Panc1 (cell line): Measurements from ENCODE around the gene TBC1D10B. TPM values are rescaled to one million over a fixed set of nuclear protein-coding genes. Genes with fewer than 3 reads are reported as not detected.

Experiments
- ATAC-seq: fragments of 200-7000 bp; cut with Tn5 transposase; 2 replicates; pipeline ENCODE4 v1.9.1; 2020; ENCODE audit warnings: mild to moderate bottlenecking, moderate library complexity
- Bru-seq: library from RNA; stranded (reverse); fragments of 400-500 nt; gene quantifications from one replicate; lab custom pipeline; 2021; lab: Mats Ljungman, UMichigan
- BruChase-seq, 2 experiments: library from RNA; stranded (reverse); fragments of 400-500 nt; gene quantifications; one replicate each; lab custom pipeline; 2021; lab: Mats Ljungman, UMichigan
- BruUV-seq: library from RNA; stranded (reverse); fragments of 400-500 nt; replicated peaks from 2 replicates; lab custom pipeline; 2021; lab: Mats Ljungman, UMichigan
- CTCF ChIA-PET: fragments of 300-600 bp; sonication (Branson Sonifier 250); formaldehyde crosslinking; loops from one replicate; lab custom pipeline; 2022; ENCODE audit warnings: antibody characterized with exemption; lab: Charles Lee
- POLR2A ChIA-PET: fragments of 300-600 bp; sonication (Branson Sonifier 250); formaldehyde crosslinking; loops from one replicate; lab custom pipeline; 2022; ENCODE audit warnings: antibody characterized with exemption; lab: Charles Lee
- DNase-seq: peaks from one replicate; pipeline ENCODE4 v3.0.0-alpha.2; 2010; ENCODE audit warnings: low read depth, low spot score
- H3K27ac ChIP-seq: 2 replicates; pipeline ENCODE4 v1.5.1; 2011; ENCODE audit warnings: mild to moderate bottlenecking, low read length, inconsistent platforms
- H3K27me3 ChIP-seq: fragments of 200-500 bp; sonication (Bioruptor generic); 2 replicates; pipeline ENCODE4 v1.6.0; 2014; ENCODE audit warnings: low read length, inconsistent platforms; ENCODE audit not compliant: control insufficient read depth, insufficient read depth
- H3K36me3 ChIP-seq: fragments of 200-500 bp; sonication (Bioruptor generic); 2 replicates; pipeline ENCODE4 v1.5.1; 2014; ENCODE audit warnings: inconsistent platforms, mild to moderate bottlenecking, low read length, moderate library complexity; ENCODE audit not compliant: control insufficient read depth, insufficient read depth
- H3K4me1 ChIP-seq: 2 replicates; pipeline ENCODE4 v1.5.1; 2011; ENCODE audit warnings: inconsistent platforms, mild to moderate bottlenecking, low read length, moderate library complexity; ENCODE audit not compliant: control insufficient read depth, insufficient read depth
- H3K4me3 ChIP-seq, 2 experiments: 2 replicates each; pipeline ENCODE4 v1.5.1; 2011 to 2012; ENCODE audit warnings: low read depth in 2 of 2, low read length in 2 of 2, mild to moderate bottlenecking in 2 of 2, inconsistent platforms in 1 of 2, moderate library complexity in 1 of 2
- H3K9me3 ChIP-seq: fragments of 200-500 bp; sonication (Bioruptor generic); 2 replicates; pipeline ENCODE4 v1.5.1; 2014; ENCODE audit warnings: low read depth, mild to moderate bottlenecking, inconsistent platforms, low read length, moderate library complexity; ENCODE audit not compliant: control insufficient read depth, insufficient read depth
- POLR2AphosphoS5 ChIP-seq: IDR thresholded peaks from 2 replicates; pipeline ENCODE4 v1.6.1; 2012; ENCODE audit warnings: mild to moderate bottlenecking, low read depth, low read length, moderate library complexity
- SIN3A ChIP-seq: IDR thresholded peaks from 2 replicates; pipeline ENCODE4 v1.6.1; 2012; ENCODE audit warnings: low read depth, mild to moderate bottlenecking, low read length, moderate library complexity, borderline replicate concordance; ENCODE audit not compliant: insufficient read depth
- TCF7L2 ChIP-seq: IDR thresholded peaks from 2 replicates; pipeline ENCODE4 v1.6.1; 2011; ENCODE audit warnings: mild to moderate bottlenecking, low read depth, low read length, inconsistent platforms
- in situ Hi-C: cut with HindIII; loops from 2 replicates; pipeline ENCODE4 v1.10.0; 2016; ENCODE audit warnings: low sequenced_read_pairs, low pct_unique_long_range_greater_than_20kb
- intact Hi-C: fragments of 100-400 bp; cut with micrococcal nuclease; formaldehyde crosslinking; loops from one replicate; pipeline ENCODE4 v1.10.0; 2022; ENCODE audit not compliant: unreplicated experiment
- long read RNA-seq: library from polyadenylated mRNA; unstranded; transcript quantifications from one replicate; pipeline ENCODE4 v2.0.0, GENCODE V29; 2021; ENCODE audit not compliant: unreplicated experiment
- polyA plus RNA-seq: library from polyadenylated mRNA; unstranded; fragments of >200 nt; gene quantifications from one replicate; pipeline ENCODE4 v1.2.1, GENCODE V29; 2012; ENCODE audit warnings: missing spikeins; ENCODE audit not compliant: insufficient read length
- total RNA-seq: library from RNA; stranded (reverse); gene quantifications from one replicate; pipeline ENCODE4 v1.2.1, GENCODE V29; 2021; ENCODE audit not compliant: unreplicated experiment
- TF ChIP-seq, protein P1 (sequence below), 2 experiments: IDR thresholded peaks; 2 replicates each; pipeline ENCODE4 v1.6.1; 2011 to 2012; ENCODE audit warnings: low read depth in 2 of 2, control low read depth in 1 of 2, low read length in 1 of 2, mild to moderate bottlenecking in 1 of 2, moderate library complexity in 1 of 2; ENCODE audit not compliant: insufficient read depth in 1 of 2
- TF ChIP-seq, protein P2 (sequence below): fragments of 450-650 bp; IDR thresholded peaks from 2 replicates; pipeline ENCODE4 v1.5.1; 2017; ENCODE audit warnings: mild to moderate bottlenecking

The TBC1D10B gene
- total RNA-seq (52.6 TPM), Bru-seq, nascent RNA (percentile 74 among the genes with signal in this experiment), BruChase-seq, experiment 1, labeled RNA remaining after a 2-hour chase (percentile 91 among the genes with signal in this experiment), BruChase-seq, experiment 2, labeled RNA remaining after a 6-hour chase (percentile 87 among the genes with signal in this experiment)
- 41.9 TPM for polyA plus RNA-seq
- long read RNA-seq, transcript TBC1D10B-201 (9 exons, 3,350 nt): major isoform, 52 of 84 reads
- long read RNA-seq, partial matches to known transcripts: 17 of 84 reads
- long read RNA-seq, other reads (novel, unspliced or antisense): 12 of 84 reads

- H3K36me3 ChIP-seq: peaks cover 3% of the 10 kb centered on the region
- CTCF ChIA-PET: interaction anchor here (0.6 to 0.9 kb wide), 3 partner anchors 20 to 259 kb away, joined by 3 to 10 read pairs (median 5); no protein-coding TSS in a partner anchor
- H3K27ac ChIP-seq: peak within 1 kb of the TSS; percentile 84
- in situ Hi-C loops (no loop called here), intact Hi-C loops (no loop called here)
- no peaks in the 10 kb centered on the region for H3K9me3 ChIP-seq
- DNase-seq (peak; percentile 100), ATAC-seq (peak; percentile 93)
- 0 out of 2 replicates have a peak, but pooled peaks cover 7% of the 10 kb centered on the region for H3K4me1 ChIP-seq
- BruUV-seq: no TSS peak
- TF ChIP-seq, protein P1, sequence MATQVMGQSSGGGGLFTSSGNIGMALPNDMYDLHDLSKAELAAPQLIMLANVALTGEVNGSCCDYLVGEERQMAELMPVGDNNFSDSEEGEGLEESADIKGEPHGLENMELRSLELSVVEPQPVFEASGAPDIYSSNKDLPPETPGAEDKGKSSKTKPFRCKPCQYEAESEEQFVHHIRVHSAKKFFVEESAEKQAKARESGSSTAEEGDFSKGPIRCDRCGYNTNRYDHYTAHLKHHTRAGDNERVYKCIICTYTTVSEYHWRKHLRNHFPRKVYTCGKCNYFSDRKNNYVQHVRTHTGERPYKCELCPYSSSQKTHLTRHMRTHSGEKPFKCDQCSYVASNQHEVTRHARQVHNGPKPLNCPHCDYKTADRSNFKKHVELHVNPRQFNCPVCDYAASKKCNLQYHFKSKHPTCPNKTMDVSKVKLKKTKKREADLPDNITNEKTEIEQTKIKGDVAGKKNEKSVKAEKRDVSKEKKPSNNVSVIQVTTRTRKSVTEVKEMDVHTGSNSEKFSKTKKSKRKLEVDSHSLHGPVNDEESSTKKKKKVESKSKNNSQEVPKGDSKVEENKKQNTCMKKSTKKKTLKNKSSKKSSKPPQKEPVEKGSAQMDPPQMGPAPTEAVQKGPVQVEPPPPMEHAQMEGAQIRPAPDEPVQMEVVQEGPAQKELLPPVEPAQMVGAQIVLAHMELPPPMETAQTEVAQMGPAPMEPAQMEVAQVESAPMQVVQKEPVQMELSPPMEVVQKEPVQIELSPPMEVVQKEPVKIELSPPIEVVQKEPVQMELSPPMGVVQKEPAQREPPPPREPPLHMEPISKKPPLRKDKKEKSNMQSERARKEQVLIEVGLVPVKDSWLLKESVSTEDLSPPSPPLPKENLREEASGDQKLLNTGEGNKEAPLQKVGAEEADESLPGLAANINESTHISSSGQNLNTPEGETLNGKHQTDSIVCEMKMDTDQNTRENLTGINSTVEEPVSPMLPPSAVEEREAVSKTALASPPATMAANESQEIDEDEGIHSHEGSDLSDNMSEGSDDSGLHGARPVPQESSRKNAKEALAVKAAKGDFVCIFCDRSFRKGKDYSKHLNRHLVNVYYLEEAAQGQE (IDR thresholded peaks at IDR 0.05; ENCODE audit: insufficient read depth in 1 of 2, low read depth in 2 of 2, low read length in 1 of 2): no peak
- peak; percentile 49; the same call in 1 of the 2 replicates for TF ChIP-seq POLR2AphosphoS5
- TF ChIP-seq SIN3A: 0 out of 2 replicates have a peak, but pooled peaks have one; percentile 12
- TF ChIP-seq TCF7L2: 0 out of 2 replicates have a peak, but pooled peaks have one; percentile 33
- H3K27me3 ChIP-seq: no peaks in the 10 kb centered on the region
- POLR2A ChIA-PET: interaction anchor here (0.6 to 1.2 kb wide), 4 partner anchors 16 to 554 kb away, joined by 3 to 10 read pairs (median 6); partner anchors contain the start of gene CD2BP2
- H3K4me3 ChIP-seq: peak within 1 kb of the TSS; percentile 80 to 85
Observed at GRCh38 chr16:30370456-30371247, at the start of gene TBC1D10B. TBC1D10B (minus strand) TSS chr16:30370494; CDS start chr16:30370183, 311 bp downstream.

- H3K36me3 ChIP-seq: peaks cover 4% of the 10 kb centered on the region
- peaks cover 13% of the 10 kb centered on the region for H3K4me1 ChIP-seq
- peak overlapping the region; percentile 77 for H3K27ac ChIP-seq
- DNase-seq (no peak), ATAC-seq (no peak)
- no TSS peak for BruUV-seq
- no peaks in the 10 kb centered on the region for H3K27me3 ChIP-seq
- POLR2A ChIA-PET: interaction anchor here (0.6 to 0.8 kb wide), 3 partner anchors 10 to 682 kb away, joined by 3 to 11 read pairs (median 3); no protein-coding TSS in a partner anchor
- peak overlapping the region; percentile 45 for H3K4me3 ChIP-seq
- TF ChIP-seq, protein P2, sequence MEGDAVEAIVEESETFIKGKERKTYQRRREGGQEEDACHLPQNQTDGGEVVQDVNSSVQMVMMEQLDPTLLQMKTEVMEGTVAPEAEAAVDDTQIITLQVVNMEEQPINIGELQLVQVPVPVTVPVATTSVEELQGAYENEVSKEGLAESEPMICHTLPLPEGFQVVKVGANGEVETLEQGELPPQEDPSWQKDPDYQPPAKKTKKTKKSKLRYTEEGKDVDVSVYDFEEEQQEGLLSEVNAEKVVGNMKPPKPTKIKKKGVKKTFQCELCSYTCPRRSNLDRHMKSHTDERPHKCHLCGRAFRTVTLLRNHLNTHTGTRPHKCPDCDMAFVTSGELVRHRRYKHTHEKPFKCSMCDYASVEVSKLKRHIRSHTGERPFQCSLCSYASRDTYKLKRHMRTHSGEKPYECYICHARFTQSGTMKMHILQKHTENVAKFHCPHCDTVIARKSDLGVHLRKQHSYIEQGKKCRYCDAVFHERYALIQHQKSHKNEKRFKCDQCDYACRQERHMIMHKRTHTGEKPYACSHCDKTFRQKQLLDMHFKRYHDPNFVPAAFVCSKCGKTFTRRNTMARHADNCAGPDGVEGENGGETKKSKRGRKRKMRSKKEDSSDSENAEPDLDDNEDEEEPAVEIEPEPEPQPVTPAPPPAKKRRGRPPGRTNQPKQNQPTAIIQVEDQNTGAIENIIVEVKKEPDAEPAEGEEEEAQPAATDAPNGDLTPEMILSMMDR: no peak
- TF ChIP-seq, protein P1 (IDR thresholded peaks at IDR 0.05; ENCODE audit: insufficient read depth in 1 of 2, low read depth in 2 of 2, low read length in 1 of 2): no peak
- TF ChIP-seq TCF7L2 (no peak), POLR2AphosphoS5 (no peak; the same call in 1 of the 2 replicates), SIN3A (no peak)
- intact Hi-C loops (no loop called here), in situ Hi-C loops (no loop called here)
- H3K9me3 ChIP-seq: no peaks in the 10 kb centered on the region
- CTCF ChIA-PET: interaction anchor here (1.0 to 2.7 kb wide), 4 partner anchors 9 to 275 kb away, joined by 3 to 12 read pairs (median 4); partner anchors contain the start of genes DCTPP1 and ZNF48
Observed at GRCh38 chr16:30418350-30419181, 48.3 kb upstream of the TBC1D10B start.
